RWPE2 (cell line): ENCODE data around the gene RAB11FIP5.
A peak's percentile ranks its signal among the peaks of the same experiment; 100 is the strongest.

Experiments
- ATAC-seq: fragments of 200-7000 bp; cut with Tn5 transposase; 3 replicates; pipeline ENCODE4 v1.9.1; 2021; ENCODE audit warnings: low read depth
- DNase-seq: peaks from one replicate; pipeline ENCODE4 v3.0.0-alpha.2; 2020; ENCODE audit warnings: low spot score
- H3K27ac ChIP-seq: fragments of 450-650 bp; 2 replicates; pipeline ENCODE4 v1.5.1; 2017; ENCODE audit warnings: mild to moderate bottlenecking; ENCODE audit not compliant: poor library complexity, severe bottlenecking
- H3K27me3 ChIP-seq: fragments of 250-450 bp; sonication (Bioruptor Pico); 2 replicates; pipeline ENCODE4 v1.5.1; 2021; ENCODE audit warnings: mild to moderate bottlenecking, moderate library complexity; ENCODE audit not compliant: insufficient read depth, poor library complexity, severe bottlenecking
- H3K36me3 ChIP-seq: fragments of 250-450 bp; sonication (Bioruptor Pico); 2 replicates; pipeline ENCODE4 v1.5.1; 2020; ENCODE audit warnings: low read depth, mild to moderate bottlenecking, moderate library complexity
- H3K4me1 ChIP-seq: fragments of 250-450 bp; sonication (Bioruptor Pico); 2 replicates; pipeline ENCODE4 v1.5.1; 2021; ENCODE audit warnings: mild to moderate bottlenecking, moderate library complexity; ENCODE audit not compliant: insufficient read depth, poor library complexity, severe bottlenecking
- H3K4me3 ChIP-seq: fragments of 250-450 bp; sonication (Bioruptor Pico); 2 replicates; pipeline ENCODE4 v1.5.1; 2021; ENCODE audit warnings: mild to moderate bottlenecking, moderate library complexity; ENCODE audit not compliant: severe bottlenecking
- H3K9me3 ChIP-seq: fragments of 250-450 bp; sonication (Bioruptor Pico); 2 replicates; pipeline ENCODE4 v1.5.1; 2021; ENCODE audit warnings: mild to moderate bottlenecking, moderate library complexity; ENCODE audit not compliant: severe bottlenecking
- TF ChIP-seq, protein P1 (sequence below): fragments of 450-650 bp; IDR thresholded peaks from one replicate; pipeline ENCODE4 v1.5.1; 2017; ENCODE audit warnings: mild to moderate bottlenecking, moderate library complexity; ENCODE audit not compliant: poor library complexity, severe bottlenecking

The RAB11FIP5 gene

DNA sequence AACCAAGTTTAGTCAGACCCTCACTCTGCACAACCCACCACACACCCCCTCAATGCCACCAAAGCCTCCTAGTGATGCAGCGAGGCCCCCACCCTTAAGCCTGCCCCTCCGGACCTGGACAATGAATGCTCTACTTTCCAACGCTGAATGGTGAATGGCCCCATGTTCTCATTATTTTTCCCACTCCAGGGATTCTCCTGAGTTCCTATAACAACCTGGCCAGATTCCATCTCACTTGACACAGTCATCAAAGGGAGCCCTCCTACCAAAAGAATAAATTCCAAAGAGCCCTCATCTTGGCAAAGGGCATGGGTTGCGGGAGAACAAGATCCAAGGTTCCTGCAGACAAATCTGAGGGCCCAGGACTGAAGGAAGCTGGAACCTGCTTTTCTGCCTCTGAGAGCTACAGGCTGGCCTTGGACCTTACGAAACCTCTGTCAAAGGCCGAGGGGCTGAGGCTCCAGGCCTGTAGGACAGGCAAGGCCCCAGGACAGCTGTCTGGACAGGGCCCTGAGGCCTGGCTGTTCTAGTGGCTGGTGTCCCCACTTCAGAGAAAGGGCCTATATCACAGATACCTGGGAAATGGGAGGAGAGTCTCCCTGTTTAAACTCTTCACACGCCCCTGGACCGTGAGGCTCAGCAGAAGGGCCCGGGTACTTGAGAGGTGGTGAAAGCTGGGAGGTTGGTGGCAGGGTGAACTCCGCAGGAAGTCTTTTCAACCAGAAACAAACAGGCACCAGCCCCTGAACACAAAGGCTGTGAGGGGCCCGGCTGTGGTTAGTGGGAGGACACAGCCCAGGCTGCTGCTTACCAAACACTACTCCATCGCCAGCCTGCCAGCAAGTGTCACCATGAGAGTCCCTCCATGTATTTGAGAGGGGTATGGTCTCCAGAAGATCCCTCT, 68.6 kb downstream of the RAB11FIP5 start:
- no peak for DNase-seq
- Histone ChIP-seq H3K9me3 (no peaks in the 10 kb centered on the region), H3K4me1 (no peaks in the 10 kb centered on the region), H3K27me3 (no peaks in the 10 kb centered on the region), H3K4me3 (no peak overlapping the region), H3K27ac (no peak overlapping the region), H3K36me3 (0 out of 2 replicates have a peak, but pooled peaks cover 2% of the 10 kb centered on the region)
- TF ChIP-seq, protein P1, sequence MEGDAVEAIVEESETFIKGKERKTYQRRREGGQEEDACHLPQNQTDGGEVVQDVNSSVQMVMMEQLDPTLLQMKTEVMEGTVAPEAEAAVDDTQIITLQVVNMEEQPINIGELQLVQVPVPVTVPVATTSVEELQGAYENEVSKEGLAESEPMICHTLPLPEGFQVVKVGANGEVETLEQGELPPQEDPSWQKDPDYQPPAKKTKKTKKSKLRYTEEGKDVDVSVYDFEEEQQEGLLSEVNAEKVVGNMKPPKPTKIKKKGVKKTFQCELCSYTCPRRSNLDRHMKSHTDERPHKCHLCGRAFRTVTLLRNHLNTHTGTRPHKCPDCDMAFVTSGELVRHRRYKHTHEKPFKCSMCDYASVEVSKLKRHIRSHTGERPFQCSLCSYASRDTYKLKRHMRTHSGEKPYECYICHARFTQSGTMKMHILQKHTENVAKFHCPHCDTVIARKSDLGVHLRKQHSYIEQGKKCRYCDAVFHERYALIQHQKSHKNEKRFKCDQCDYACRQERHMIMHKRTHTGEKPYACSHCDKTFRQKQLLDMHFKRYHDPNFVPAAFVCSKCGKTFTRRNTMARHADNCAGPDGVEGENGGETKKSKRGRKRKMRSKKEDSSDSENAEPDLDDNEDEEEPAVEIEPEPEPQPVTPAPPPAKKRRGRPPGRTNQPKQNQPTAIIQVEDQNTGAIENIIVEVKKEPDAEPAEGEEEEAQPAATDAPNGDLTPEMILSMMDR = no peak
- no peak for ATAC-seq

DNA sequence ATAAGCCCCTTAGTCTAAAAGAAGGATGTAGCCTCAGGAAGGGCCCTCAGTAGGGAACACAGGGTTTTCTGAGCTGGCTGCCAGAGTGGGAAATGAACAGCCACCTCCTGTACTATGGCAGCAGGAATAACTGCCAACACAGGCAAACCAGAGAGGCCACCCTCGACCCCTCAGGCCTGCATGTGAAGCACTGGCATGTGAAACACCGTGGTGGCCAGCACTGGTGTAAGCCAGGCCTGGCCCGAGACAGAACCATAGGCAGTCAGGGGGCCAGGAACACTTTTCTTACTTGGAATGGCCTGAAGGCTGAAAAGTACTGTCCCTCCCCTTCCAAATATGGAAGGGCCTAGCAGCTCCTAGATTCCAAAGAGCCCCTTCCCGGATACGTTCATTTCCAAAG, 69.5 kb downstream of the RAB11FIP5 start:
- no peak overlapping the region for H3K4me3 ChIP-seq
- DNase-seq (no peak), ATAC-seq (no peak)
- no peaks in the 10 kb centered on the region for H3K27me3 ChIP-seq
- H3K4me1 ChIP-seq = no peaks in the 10 kb centered on the region
- no peak overlapping the region for H3K27ac ChIP-seq
- H3K36me3 ChIP-seq = 0 out of 2 replicates have a peak, but pooled peaks cover 4% of the 10 kb centered on the region
- H3K9me3 ChIP-seq = no peaks in the 10 kb centered on the region
- TF ChIP-seq, protein P1 = no peak

DNA sequence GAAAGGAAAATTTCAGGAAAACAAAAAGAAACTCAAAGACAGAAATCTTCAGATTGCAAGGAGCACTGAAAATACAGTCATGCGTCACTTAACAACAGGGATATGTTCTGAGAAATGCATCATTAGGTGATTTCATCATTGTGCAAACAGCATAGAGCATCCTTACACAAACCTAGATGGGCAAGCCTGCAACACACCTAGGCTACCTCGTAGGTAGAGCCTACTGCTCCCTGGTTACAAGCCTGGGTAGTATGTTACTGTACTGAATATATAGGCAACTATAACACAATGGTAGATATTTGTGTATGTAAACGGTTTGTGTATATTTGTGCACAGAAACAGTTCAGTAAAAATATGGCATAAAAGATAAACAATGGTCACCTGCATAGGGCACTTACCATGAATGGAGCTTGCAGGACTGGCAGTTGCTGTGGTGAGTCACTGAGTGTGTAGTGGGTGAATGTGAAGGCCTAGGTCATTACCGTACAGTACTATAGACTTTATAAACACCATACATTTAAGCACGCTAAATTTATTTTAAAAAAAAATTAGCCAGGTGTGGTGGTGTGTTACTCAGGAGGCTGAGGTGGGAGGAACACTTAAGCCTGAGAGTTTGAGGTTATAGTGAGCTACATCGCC, 74.7 kb downstream of the RAB11FIP5 start:
- TF ChIP-seq, protein P1 = no peak
- no peak overlapping the region for H3K27ac ChIP-seq
- no peak overlapping the region for H3K4me3 ChIP-seq
- DNase-seq (no peak), ATAC-seq (peak; percentile 41; the same call in 1 of the 3 replicates)
- no peaks in the 10 kb centered on the region for H3K27me3 ChIP-seq
- no peaks in the 10 kb centered on the region for H3K4me1 ChIP-seq
- no peaks in the 10 kb centered on the region for H3K9me3 ChIP-seq
- H3K36me3 ChIP-seq = 0 out of 2 replicates have a peak, but pooled peaks cover 4% of the 10 kb centered on the region

DNA sequence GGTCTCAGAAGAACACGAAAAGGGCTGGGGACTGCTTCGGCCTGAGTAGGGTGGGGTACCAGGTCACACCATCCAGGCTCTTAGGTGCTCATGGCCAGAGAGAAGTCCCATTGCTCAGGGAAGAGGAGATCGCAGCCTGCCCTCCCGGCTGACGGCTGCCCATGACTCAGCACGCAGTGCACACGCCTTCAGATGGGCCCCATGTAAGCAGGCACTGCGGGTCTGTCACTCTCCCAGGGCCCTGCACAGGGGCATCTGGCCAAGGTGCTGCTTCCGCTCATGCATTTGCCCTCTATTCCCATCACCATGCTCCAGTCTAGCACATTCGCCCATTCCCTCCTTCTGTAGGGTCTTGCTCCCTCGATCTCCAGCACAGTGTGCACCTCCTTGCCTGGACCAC, 76.0 kb downstream of the RAB11FIP5 start:
- TF ChIP-seq, protein P1 = no peak
- ATAC-seq (no peak), DNase-seq (no peak)
- no peak overlapping the region for H3K27ac ChIP-seq
- no peaks in the 10 kb centered on the region for H3K9me3 ChIP-seq
- H3K27me3 ChIP-seq = no peaks in the 10 kb centered on the region
- no peaks in the 10 kb centered on the region for H3K4me1 ChIP-seq
- H3K36me3 ChIP-seq = 0 out of 2 replicates have a peak, but pooled peaks cover 4% of the 10 kb centered on the region
- H3K4me3 ChIP-seq = no peak overlapping the region
